H9 (cell line): ENCODE measurements around the gene FBXL5. TPM values are rescaled to one million over a fixed set of nuclear protein-coding genes. Genes with fewer than 3 reads are reported as not detected.

Experiments used
- DNase-seq: peaks from one replicate; pipeline ENCODE4 v3.0.0-alpha.2; 2017
- H2AFZ ChIP-seq: one replicate; pipeline ENCODE4 v1.6.1; 2013; ENCODE audit warnings: mild to moderate bottlenecking, low read length, control low read depth, moderate library complexity
- H2AK5ac ChIP-seq: 2 replicates; pipeline ENCODE4 v1.6.1; 2013; ENCODE audit warnings: low read length, control low read depth, mixed read lengths; ENCODE audit not compliant: insufficient read length
- H2BK120ac ChIP-seq: one replicate; pipeline ENCODE4 v1.6.1; 2013; ENCODE audit warnings: low read depth, mild to moderate bottlenecking, low read length, control low read depth, inconsistent platforms; ENCODE audit not compliant: poor library complexity, severe bottlenecking
- H2BK12ac ChIP-seq: 2 replicates; pipeline ENCODE4 v1.6.1; 2013; ENCODE audit warnings: low read length, control low read depth, mixed read lengths, low read depth; ENCODE audit not compliant: insufficient read length
- H2BK15ac ChIP-seq: 2 replicates; pipeline ENCODE4 v1.6.1; 2013; ENCODE audit warnings: low read depth, low read length, control low read depth
- H2BK20ac ChIP-seq: one replicate; pipeline ENCODE4 v1.6.1; 2013; ENCODE audit warnings: low read depth, mild to moderate bottlenecking, low read length, control low read depth, inconsistent platforms; ENCODE audit not compliant: poor library complexity, severe bottlenecking
- H2BK5ac ChIP-seq: 2 replicates; pipeline ENCODE4 v1.6.1; 2013; ENCODE audit warnings: low read length, control low read depth, mixed read lengths; ENCODE audit not compliant: insufficient read length
- H3K14ac ChIP-seq: 2 replicates; pipeline ENCODE4 v1.6.1; 2013; ENCODE audit warnings: low read length, control low read depth; ENCODE audit not compliant: insufficient read depth
- H3K18ac ChIP-seq: 2 replicates; pipeline ENCODE4 v1.6.1; 2013; ENCODE audit warnings: low read depth, mild to moderate bottlenecking, mixed read lengths, low read length, control low read depth; ENCODE audit not compliant: insufficient read length
- H3K23ac ChIP-seq: 2 replicates; pipeline ENCODE4 v1.6.1; 2013; ENCODE audit warnings: low read length, control low read depth, mixed read lengths, low read depth; ENCODE audit not compliant: insufficient read length
- H3K23me2 ChIP-seq: 2 replicates; pipeline ENCODE4 v1.6.1; 2013; ENCODE audit warnings: low read depth, mild to moderate bottlenecking, mixed read lengths, low read length, control low read depth; ENCODE audit not compliant: insufficient read length, poor library complexity, severe bottlenecking
- H3K27ac ChIP-seq: 2 replicates; pipeline ENCODE4 v1.5.1; 2013; ENCODE audit warnings: low read length, control low read depth, mixed read lengths, low read depth; ENCODE audit not compliant: insufficient read length
- H3K27me3 ChIP-seq: 2 replicates; pipeline ENCODE4 v1.6.1; 2013; ENCODE audit warnings: low read length, control low read depth, inconsistent platforms; ENCODE audit not compliant: insufficient read depth
- H3K4ac ChIP-seq: 2 replicates; pipeline ENCODE4 v1.6.1; 2013; ENCODE audit warnings: low read depth, mild to moderate bottlenecking, control low read depth, inconsistent platforms, low read length, moderate library complexity
- H3K4me1 ChIP-seq: 2 replicates; pipeline ENCODE4 v1.6.1; 2013; ENCODE audit warnings: low read length, control low read depth, inconsistent platforms; ENCODE audit not compliant: insufficient read depth
- H3K4me2 ChIP-seq: 2 replicates; pipeline ENCODE4 v1.6.1; 2013; ENCODE audit warnings: low read length, control low read depth, mixed read lengths; ENCODE audit not compliant: insufficient read length, insufficient read depth
- H3K56ac ChIP-seq: 2 replicates; pipeline ENCODE4 v1.6.1; 2013; ENCODE audit warnings: low read depth, mild to moderate bottlenecking, mixed read lengths, low read length, control low read depth; ENCODE audit not compliant: insufficient read length
- H3K79me1 ChIP-seq: 2 replicates; pipeline ENCODE4 v1.6.1; 2013; ENCODE audit warnings: low read depth, mild to moderate bottlenecking, moderate library complexity, low read length, control low read depth, inconsistent platforms; ENCODE audit not compliant: insufficient read depth, poor library complexity, severe bottlenecking
- H3K79me2 ChIP-seq: 2 replicates; pipeline ENCODE4 v1.6.1; 2013; ENCODE audit warnings: low read length, control low read depth, inconsistent platforms; ENCODE audit not compliant: insufficient read depth
- H3K9ac ChIP-seq: 2 replicates; pipeline ENCODE4 v1.6.1; 2013; ENCODE audit warnings: low read length, control low read depth, mixed read lengths; ENCODE audit not compliant: insufficient read length; ENCODE audit errors: extremely low read depth
- H3K9me3 ChIP-seq: one replicate; pipeline ENCODE4 v1.6.1; 2013; ENCODE audit warnings: low read depth, low read length, inconsistent platforms; ENCODE audit not compliant: control insufficient read depth
- H3T11ph ChIP-seq: one replicate; pipeline ENCODE4 v1.6.1; 2013; ENCODE audit warnings: mild to moderate bottlenecking, low read length, control low read depth, inconsistent platforms
- H4K20me1 ChIP-seq: one replicate; pipeline ENCODE4 v1.6.1; 2013; ENCODE audit not compliant: control insufficient read depth, insufficient read length, insufficient read depth
- H4K5ac ChIP-seq: 2 replicates; pipeline ENCODE4 v1.6.1; 2013; ENCODE audit warnings: low read depth, mild to moderate bottlenecking, mixed read lengths, low read length, control low read depth; ENCODE audit not compliant: insufficient read length
- H4K8ac ChIP-seq: replicated peaks from 2 replicates; pipeline ENCODE4 v1.6.1; 2013; ENCODE audit warnings: low read length, control low read depth, mixed read lengths, low read depth; ENCODE audit not compliant: insufficient read length
- H4K91ac ChIP-seq: 2 replicates; pipeline ENCODE4 v1.6.1; 2013; ENCODE audit warnings: low read depth, mild to moderate bottlenecking, moderate library complexity, mixed read lengths, low read length, control low read depth; ENCODE audit not compliant: insufficient read length
- H3K27ac Mint-ChIP-seq, 3 experiments: 2 replicates in 2 of 3; 3 replicates in 1 of 3; pipeline ENCODE4 v1.8.0; 2020 to 2021; ENCODE audit warnings: mixed read lengths in 3 of 3, mild to moderate bottlenecking in 1 of 3, moderate library complexity in 1 of 3
- H3K27me3 Mint-ChIP-seq: 2 replicates; pipeline ENCODE4 v1.8.0; 2021; ENCODE audit warnings: low read depth, mild to moderate bottlenecking, moderate library complexity, mixed read lengths
- H3K36me3 Mint-ChIP-seq, 3 experiments: 2 replicates in 2 of 3; 3 replicates in 1 of 3; pipeline ENCODE4 v1.8.0; 2020 to 2021; ENCODE audit warnings: low read depth in 3 of 3, mixed read lengths in 3 of 3; ENCODE audit not compliant: insufficient read depth in 1 of 3
- H3K4me1 Mint-ChIP-seq, 2 experiments: 2 replicates each; pipeline ENCODE4 v1.8.0; 2020; ENCODE audit warnings: mixed read lengths in 2 of 2
- H3K4me3 Mint-ChIP-seq, 2 experiments: 2 replicates in 1 of 2; 3 replicates in 1 of 2; pipeline ENCODE4 v1.8.0; 2020 to 2021; ENCODE audit warnings: mild to moderate bottlenecking in 2 of 2, mixed read lengths in 2 of 2, moderate library complexity in 1 of 2
- H3K9me3 Mint-ChIP-seq, 2 experiments: 2 replicates in 1 of 2; 3 replicates in 1 of 2; pipeline ENCODE4 v1.8.0; 2020; ENCODE audit warnings: mild to moderate bottlenecking in 2 of 2, mixed read lengths in 2 of 2, moderate library complexity in 1 of 2
- WGBS: extraction: QIAGEN DNeasy Blood & Tissue Kit; methylation state at CpG from one replicate; pipeline ENCODE4 v1.1.7; 2013; ENCODE audit warnings: missing lambda C conversion rate, low lambda C conversion rate, mixed read lengths; ENCODE audit not compliant: insufficient read length; ENCODE audit errors: extremely low coverage; 5-methylcytosine and 5-hydroxymethylcytosine counted together
- total RNA-seq: library from RNA; stranded (reverse); gene quantifications from 2 replicates; pipeline ENCODE4 v1.2.1, GENCODE V29; 2021
- TF ChIP-seq, protein P1 (sequence below): fragments of 200-600 bp; sonication (generic); conservative IDR thresholded peaks from 3 replicates; pipeline ENCODE4 v1.8.0; 2021; ENCODE audit warnings: antibody characterized with exemption, mild to moderate bottlenecking

Gene FBXL5
- total RNA-seq, 1 experiment from 2014 or later = 57.6 TPM

DNA sequence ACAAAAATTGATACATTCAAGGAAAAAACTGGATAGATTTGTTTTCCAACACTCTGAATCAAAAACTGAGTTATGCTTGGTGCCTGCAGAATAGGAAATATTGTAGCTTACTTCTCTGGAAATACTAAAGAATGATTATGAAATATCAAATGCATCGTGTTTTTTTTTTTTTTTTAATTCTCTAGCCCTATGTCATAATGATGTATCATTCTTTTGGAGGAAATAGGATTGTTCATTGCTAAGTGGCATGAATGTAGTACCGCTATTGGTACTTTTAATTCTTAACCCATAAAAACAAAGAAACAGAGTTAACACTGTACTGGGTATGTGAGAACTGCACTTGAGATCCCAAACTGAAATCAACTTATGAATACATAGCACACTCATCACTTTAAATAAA is 18.9 kb upstream of the FBXL5 start:
- DNase-seq = no peak
- H2BK5ac ChIP-seq = no peak overlapping the region
- no peak overlapping the region for H3K9ac ChIP-seq
- H3K4me3 Mint-ChIP-seq = no peak overlapping the region
- H2BK120ac ChIP-seq = no peak overlapping the region
- H3K56ac ChIP-seq = no peak overlapping the region
- H3K4me2 ChIP-seq = no peak overlapping the region
- H3K23ac ChIP-seq = no peak overlapping the region
- WGBS = no CpG with 5 or more reads among the region's 2 CpGs
- no peak overlapping the region for H4K5ac ChIP-seq
- no peak overlapping the region for H3K27ac ChIP-seq
- no peak overlapping the region for H2BK15ac ChIP-seq
- no peak overlapping the region for H2AK5ac ChIP-seq
- no peaks in the 10 kb centered on the region for H3K27me3 ChIP-seq
- H4K91ac ChIP-seq = no peak overlapping the region
- H3K9me3 Mint-ChIP-seq = no peaks in the 10 kb centered on the region
- H3K79me1 ChIP-seq = peaks cover 5% of the 10 kb centered on the region
- no peaks in the 10 kb centered on the region for H3K27me3 Mint-ChIP-seq
- peaks cover 14% of the 10 kb centered on the region in 2 experiments for H3K4me1 Mint-ChIP-seq
- H4K8ac ChIP-seq = no peak overlapping the region
- H3K14ac ChIP-seq = no peak overlapping the region
- peaks cover 7% of the 10 kb centered on the region; the same call in 1 of the 2 replicates for H3K4me1 ChIP-seq
- no peaks in the 10 kb centered on the region for H4K20me1 ChIP-seq
- H3K18ac ChIP-seq = no peak overlapping the region
- no peak overlapping the region for H3K27ac Mint-ChIP-seq
- no peak overlapping the region for H3T11ph ChIP-seq
- no peaks in the 10 kb centered on the region for H3K23me2 ChIP-seq
- peaks cover 2 to 10% (median 8%) of the 10 kb centered on the region in 3 experiments; a peak in 3 of 7 replicates for H3K36me3 Mint-ChIP-seq
- no peak overlapping the region for H2BK20ac ChIP-seq
- no peak overlapping the region for H2BK12ac ChIP-seq
- H3K79me2 ChIP-seq = peaks cover 10% of the 10 kb centered on the region
- TF ChIP-seq, protein P1, sequence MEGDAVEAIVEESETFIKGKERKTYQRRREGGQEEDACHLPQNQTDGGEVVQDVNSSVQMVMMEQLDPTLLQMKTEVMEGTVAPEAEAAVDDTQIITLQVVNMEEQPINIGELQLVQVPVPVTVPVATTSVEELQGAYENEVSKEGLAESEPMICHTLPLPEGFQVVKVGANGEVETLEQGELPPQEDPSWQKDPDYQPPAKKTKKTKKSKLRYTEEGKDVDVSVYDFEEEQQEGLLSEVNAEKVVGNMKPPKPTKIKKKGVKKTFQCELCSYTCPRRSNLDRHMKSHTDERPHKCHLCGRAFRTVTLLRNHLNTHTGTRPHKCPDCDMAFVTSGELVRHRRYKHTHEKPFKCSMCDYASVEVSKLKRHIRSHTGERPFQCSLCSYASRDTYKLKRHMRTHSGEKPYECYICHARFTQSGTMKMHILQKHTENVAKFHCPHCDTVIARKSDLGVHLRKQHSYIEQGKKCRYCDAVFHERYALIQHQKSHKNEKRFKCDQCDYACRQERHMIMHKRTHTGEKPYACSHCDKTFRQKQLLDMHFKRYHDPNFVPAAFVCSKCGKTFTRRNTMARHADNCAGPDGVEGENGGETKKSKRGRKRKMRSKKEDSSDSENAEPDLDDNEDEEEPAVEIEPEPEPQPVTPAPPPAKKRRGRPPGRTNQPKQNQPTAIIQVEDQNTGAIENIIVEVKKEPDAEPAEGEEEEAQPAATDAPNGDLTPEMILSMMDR = no peak
- H3K4ac ChIP-seq = no peak overlapping the region
- no peak overlapping the region for H2AFZ ChIP-seq
- H3K9me3 ChIP-seq = no peaks in the 10 kb centered on the region
